ENCODE measurements around the gene SLC30A4.

SLC30A4 gene

GRCh38 chr15:45449916-45450867, 72.4 kb downstream of the SLC30A4 start:
- DNase-seq (ENCODE audit: low read depth), result no peak

- no peak for DNase-seq (ENCODE audit: low read depth)
Observed at GRCh38 chr15:45449395-45449794, 73.2 kb downstream of the SLC30A4 start.

GRCh38 chr15:45448066-45448915, 74.3 kb downstream of the SLC30A4 start:
- DNase-seq (ENCODE audit: low read depth), result no peak

GRCh38 chr15:45443645-45444044, 78.9 kb downstream of the SLC30A4 start:
- no peak for DNase-seq (ENCODE audit: low read depth)

- DNase-seq (ENCODE audit: low read depth), result no peak
Observed at GRCh38 chr15:45442507-45443135, 79.9 kb downstream of the SLC30A4 start.

- no peak for DNase-seq (ENCODE audit: low read depth)
Observed at GRCh38 chr15:45441686-45442085, 80.9 kb downstream of the SLC30A4 start.

- DNase-seq (ENCODE audit: low read depth), result no peak
Observed at GRCh38 chr15:45441036-45441435, 81.5 kb downstream of the SLC30A4 start.

- no peak for DNase-seq (ENCODE audit: low read depth)
Observed at GRCh38 chr15:45439521-45440260, 82.9 kb downstream of the SLC30A4 start.

- no peak for DNase-seq (ENCODE audit: low read depth)
Observed at GRCh38 chr15:45435124-45435903, 87.2 kb downstream of the SLC30A4 start.

- DNase-seq (ENCODE audit: low read depth), result no peak
Observed at GRCh38 chr15:45434078-45434567, 88.4 kb downstream of the SLC30A4 start.

- no peak for DNase-seq (ENCODE audit: low read depth)
Observed at GRCh38 chr15:45431511-45431910, 91.0 kb downstream of the SLC30A4 start.

- DNase-seq (ENCODE audit: low read depth), result no peak
Observed at GRCh38 chr15:45429941-45430792, 92.4 kb downstream of the SLC30A4 start.
